Smooth muscle cell (in vitro differentiated cells): ENCODE results near the gene SPCS2. TPM values are rescaled to one million over a fixed set of nuclear protein-coding genes. Genes with fewer than 3 reads are reported as not detected.
"Not testable (repeated sequence)": the region's sequence is repeated elsewhere in the genome, so short reads cannot be mapped to it uniquely, and the experiment has no call there.

ENCODE experiments used
- DNase-seq: peaks from one replicate; lab custom pipeline; 2025; ENCODE audit not compliant: unreplicated experiment; lab: John Stamatoyannopoulos, UW
- H2AFZ ChIP-seq: fragments of 200-600 bp; sonication (generic); 2 replicates; pipeline ENCODE4 v1.6.0; 2016; ENCODE audit warnings: antibody characterized with exemption, low read depth, mild to moderate bottlenecking
- H3F3A ChIP-seq: fragments of 200-600 bp; sonication (generic); 2 replicates; pipeline ENCODE4 v1.6.0; 2017; ENCODE audit warnings: antibody characterized with exemption, low read depth
- H3K27ac ChIP-seq: fragments of 200-600 bp; sonication (generic); 2 replicates; pipeline ENCODE4 v1.5.1; 2016; ENCODE audit warnings: low read depth, mild to moderate bottlenecking
- H3K27me3 ChIP-seq: fragments of 200-600 bp; sonication (generic); 2 replicates; pipeline ENCODE4 v1.6.1; 2016; ENCODE audit warnings: low read depth, mild to moderate bottlenecking
- H3K36me3 ChIP-seq: fragments of 200-600 bp; sonication (generic); 2 replicates; pipeline ENCODE4 v1.5.1; 2016; ENCODE audit warnings: low read depth
- H3K4me1 ChIP-seq: fragments of 200-600 bp; sonication (generic); 2 replicates; pipeline ENCODE4 v1.5.1; 2016; ENCODE audit warnings: low read depth
- H3K4me2 ChIP-seq: fragments of 200-600 bp; sonication (generic); 2 replicates; pipeline ENCODE4 v1.6.0; 2016; ENCODE audit warnings: mild to moderate bottlenecking
- H3K4me3 ChIP-seq: fragments of 200-600 bp; sonication (generic); 2 replicates; pipeline ENCODE4 v1.5.1; 2016; ENCODE audit warnings: mild to moderate bottlenecking
- H3K79me2 ChIP-seq: fragments of 200-600 bp; sonication (generic); 2 replicates; pipeline ENCODE4 v1.6.0; 2016; ENCODE audit warnings: low read depth, mild to moderate bottlenecking
- H3K9ac ChIP-seq: fragments of 200-600 bp; sonication (generic); 2 replicates; pipeline ENCODE4 v1.6.0; 2016; ENCODE audit warnings: low read depth
- H3K9me3 ChIP-seq: fragments of 200-600 bp; sonication (generic); replicated peaks from 2 replicates; pipeline ENCODE4 v1.5.1; 2016; ENCODE audit warnings: low read depth
- H4K20me1 ChIP-seq: fragments of 200-600 bp; sonication (generic); 2 replicates; pipeline ENCODE4 v1.6.0; 2016; ENCODE audit warnings: low read depth
- whole genome bisulfite sequencing: methylation state at CpG from one replicate; pipeline ENCODE4 v1.1.7; 2016; ENCODE audit warnings: low lambda C conversion rate; 5-methylcytosine and 5-hydroxymethylcytosine counted together
- polyA plus RNA-seq: library from polyadenylated mRNA; unstranded; fragments of >200 nt; fragmentation: Nextera tagmentation; extraction: Ambion mirVana; gene quantifications from 2 replicates; pipeline ENCODE4 v1.2.1, GENCODE V29; 2016
- total RNA-seq: library from RNA; depleted of rRNA; stranded (reverse); fragments of >200 nt; gene quantifications from 2 replicates; pipeline ENCODE4 v1.2.3, GENCODE V29; 2014
- TF ChIP-seq, protein P1 (sequence below): fragments of 200-600 bp; sonication (generic); IDR thresholded peaks from 2 replicates; pipeline ENCODE4 v1.5.1; 2017; ENCODE audit warnings: borderline replicate concordance, mild to moderate bottlenecking, antibody characterized with exemption; ENCODE audit not compliant: insufficient read depth, poor library complexity, severe bottlenecking

The SPCS2 gene
- total and polyA plus RNA-seq, 2 experiments from 2014 or later: 49.9 to 325 TPM

DNA sequence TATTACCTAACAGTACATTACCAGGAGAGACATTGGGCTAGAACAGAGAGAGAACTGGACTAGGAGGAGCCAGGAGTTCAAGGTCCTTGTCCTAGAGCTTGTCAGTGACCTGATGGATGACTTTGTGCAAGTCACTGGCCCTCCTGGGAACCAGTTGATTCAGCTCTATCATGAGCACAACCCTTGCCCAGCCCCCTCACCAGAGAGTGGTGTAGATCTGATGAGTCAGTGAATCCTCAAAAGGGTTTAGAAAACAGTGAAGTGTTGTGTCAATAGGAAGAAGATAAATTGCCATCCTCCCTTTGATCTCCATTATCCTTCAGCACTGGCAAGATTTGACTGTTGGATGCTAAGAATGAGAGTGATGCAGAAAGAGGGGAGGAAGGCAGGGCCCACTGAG, 64.0 kb downstream of the SPCS2 start:
- H3K4me1 ChIP-seq: no peaks in the 10 kb centered on the region
- TF ChIP-seq, protein P1, sequence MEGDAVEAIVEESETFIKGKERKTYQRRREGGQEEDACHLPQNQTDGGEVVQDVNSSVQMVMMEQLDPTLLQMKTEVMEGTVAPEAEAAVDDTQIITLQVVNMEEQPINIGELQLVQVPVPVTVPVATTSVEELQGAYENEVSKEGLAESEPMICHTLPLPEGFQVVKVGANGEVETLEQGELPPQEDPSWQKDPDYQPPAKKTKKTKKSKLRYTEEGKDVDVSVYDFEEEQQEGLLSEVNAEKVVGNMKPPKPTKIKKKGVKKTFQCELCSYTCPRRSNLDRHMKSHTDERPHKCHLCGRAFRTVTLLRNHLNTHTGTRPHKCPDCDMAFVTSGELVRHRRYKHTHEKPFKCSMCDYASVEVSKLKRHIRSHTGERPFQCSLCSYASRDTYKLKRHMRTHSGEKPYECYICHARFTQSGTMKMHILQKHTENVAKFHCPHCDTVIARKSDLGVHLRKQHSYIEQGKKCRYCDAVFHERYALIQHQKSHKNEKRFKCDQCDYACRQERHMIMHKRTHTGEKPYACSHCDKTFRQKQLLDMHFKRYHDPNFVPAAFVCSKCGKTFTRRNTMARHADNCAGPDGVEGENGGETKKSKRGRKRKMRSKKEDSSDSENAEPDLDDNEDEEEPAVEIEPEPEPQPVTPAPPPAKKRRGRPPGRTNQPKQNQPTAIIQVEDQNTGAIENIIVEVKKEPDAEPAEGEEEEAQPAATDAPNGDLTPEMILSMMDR: no peak
- no peaks in the 10 kb centered on the region for H3F3A ChIP-seq
- H3K27ac ChIP-seq: no peak overlapping the region
- no peak overlapping the region for H3K4me2 ChIP-seq
- no peaks in the 10 kb centered on the region for H3K36me3 ChIP-seq
- H3K9me3 ChIP-seq: no peaks in the 10 kb centered on the region
- no peaks in the 10 kb centered on the region for H4K20me1 ChIP-seq
- no peak overlapping the region for H3K9ac ChIP-seq
- H3K4me3 ChIP-seq: no peak overlapping the region
- H3K79me2 ChIP-seq: no peaks in the 10 kb centered on the region
- H2AFZ ChIP-seq: no peak overlapping the region
- no peaks in the 10 kb centered on the region for H3K27me3 ChIP-seq
- no peak for DNase-seq

DNA sequence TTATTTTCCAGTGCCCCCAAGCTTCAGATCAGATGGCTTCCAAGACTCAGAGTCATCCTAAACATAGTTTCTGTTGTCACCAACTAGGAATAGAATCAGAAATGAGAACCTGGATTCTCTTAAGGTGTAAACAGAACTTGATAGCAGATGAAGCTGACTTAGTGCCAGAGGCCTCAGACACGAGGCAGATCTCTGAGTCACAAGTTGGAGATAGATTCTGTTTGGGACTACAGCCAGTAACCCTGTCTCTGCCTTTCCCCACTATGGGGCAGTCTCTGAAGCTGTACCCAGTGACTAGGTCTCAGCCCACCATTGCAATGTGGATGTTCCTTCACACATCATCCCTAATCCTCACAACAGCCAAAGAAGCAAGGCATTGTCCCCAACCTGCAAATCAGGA, 65.1 kb downstream of the SPCS2 start:
- Histone ChIP-seq H3K36me3 (no peaks in the 10 kb centered on the region), H2AFZ (no peak overlapping the region), H3K9me3 (no peaks in the 10 kb centered on the region), H3K27ac (no peak overlapping the region), H3K4me2 (no peak overlapping the region), H3K4me1 (no peaks in the 10 kb centered on the region), H3K9ac (no peak overlapping the region), H3F3A (no peaks in the 10 kb centered on the region), H3K4me3 (no peak overlapping the region), H3K27me3 (no peaks in the 10 kb centered on the region), H4K20me1 (no peaks in the 10 kb centered on the region), H3K79me2 (no peaks in the 10 kb centered on the region)
- WGBS: 14% methylated on average over 1 of the region's 1 CpG
- TF ChIP-seq, protein P1: no peak
- no peak for DNase-seq

DNA sequence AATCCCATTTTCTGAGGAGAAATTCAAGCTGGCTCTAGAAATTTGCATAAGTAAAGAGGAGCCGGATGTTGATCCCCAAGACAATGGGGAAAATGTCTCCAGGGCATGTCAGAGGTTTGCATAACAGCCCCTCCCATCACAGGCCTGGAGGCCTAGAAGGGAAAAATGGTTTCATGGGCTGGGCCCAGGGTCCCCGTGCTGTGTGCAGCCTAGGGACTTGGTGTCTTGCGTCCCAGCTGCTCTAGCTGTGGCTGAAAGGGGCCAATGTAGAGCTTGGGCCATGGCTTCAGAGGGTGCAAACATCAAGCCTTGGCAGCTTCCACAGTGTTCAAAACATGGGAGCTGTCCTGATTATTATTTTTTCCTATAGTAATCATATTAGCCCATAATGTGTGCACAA, 70.1 kb downstream of the SPCS2 start:
- not testable (repeated sequence) for H4K20me1 ChIP-seq, H3K4me3 ChIP-seq, H3K36me3 ChIP-seq, H2AFZ ChIP-seq, H3K4me1 ChIP-seq, H3F3A ChIP-seq, H3K27ac ChIP-seq, DNase-seq, H3K4me2 ChIP-seq, H3K79me2 ChIP-seq, H3K27me3 ChIP-seq, H3K9ac ChIP-seq, H3K9me3 ChIP-seq
- 97% methylated on average over 3 of the region's 3 CpGs for WGBS

DNA sequence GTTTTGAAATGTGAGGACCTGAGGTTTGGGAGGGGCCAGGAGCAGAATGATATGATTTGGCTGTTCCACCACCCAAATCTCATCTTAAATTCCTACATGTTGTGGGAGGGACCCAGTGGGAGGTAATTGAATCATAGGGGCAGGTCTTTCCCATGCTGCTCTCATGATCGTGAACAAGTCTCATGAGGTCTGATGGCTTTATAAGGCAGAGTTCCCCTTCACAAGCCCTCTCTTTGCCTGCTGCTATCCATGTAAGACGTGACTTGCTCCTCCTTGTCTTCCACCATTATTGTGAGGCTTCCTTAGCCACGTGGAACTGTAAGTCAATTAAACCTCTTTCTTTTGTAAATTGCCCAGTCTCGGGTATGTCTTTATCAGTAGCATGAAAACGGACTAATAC, 71.3 kb downstream of the SPCS2 start:
- H3K27ac ChIP-seq, DNase-seq, H3K79me2 ChIP-seq, H3K9me3 ChIP-seq, H3F3A ChIP-seq, H3K4me3 ChIP-seq, H3K27me3 ChIP-seq, H3K4me2 ChIP-seq, H4K20me1 ChIP-seq, H3K9ac ChIP-seq, H3K4me1 ChIP-seq, H2AFZ ChIP-seq, H3K36me3 ChIP-seq: not testable (repeated sequence)
- 83% methylated on average over 5 of the region's 5 CpGs for WGBS

DNA sequence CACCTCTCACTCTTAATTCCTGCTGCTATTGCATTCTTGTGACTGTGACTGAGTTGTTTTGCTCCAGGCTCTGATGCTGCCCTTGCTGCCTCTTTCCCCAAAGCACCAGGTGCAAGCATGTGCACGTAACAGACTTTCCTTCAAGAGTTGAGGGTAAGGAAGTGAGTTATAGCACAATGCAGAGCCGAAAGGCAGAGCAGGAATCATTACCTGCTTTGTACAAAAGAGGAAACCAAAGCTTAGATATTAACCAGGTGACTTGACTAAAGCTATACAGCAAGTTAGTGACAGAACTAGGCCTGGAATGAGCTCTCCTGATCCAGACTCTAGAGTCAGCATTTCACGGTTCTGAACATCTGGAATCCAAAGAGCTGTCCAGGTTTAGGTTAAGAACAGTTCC, 73.2 kb downstream of the SPCS2 start:
- Histone ChIP-seq H3K4me1 (no peaks in the 10 kb centered on the region), H3K27ac (no peak overlapping the region), H4K20me1 (no peaks in the 10 kb centered on the region), H3K9ac (no peak overlapping the region), H3K4me2 (no peak overlapping the region), H3K9me3 (no peaks in the 10 kb centered on the region), H2AFZ (no peak overlapping the region), H3K36me3 (no peaks in the 10 kb centered on the region), H3F3A (no peaks in the 10 kb centered on the region), H3K79me2 (no peaks in the 10 kb centered on the region), H3K4me3 (no peak overlapping the region), H3K27me3 (no peaks in the 10 kb centered on the region)
- 93% methylated on average over 3 of the region's 3 CpGs for WGBS
- TF ChIP-seq, protein P1: no peak
- DNase-seq: no peak
